Transverse colon (tissue), 4 donors: ENCODE results near the gene RANBP3L. TPM values are rescaled to one million over a fixed set of nuclear protein-coding genes. Genes with fewer than 3 reads are reported as not detected.

Experiments used
- DNase-seq: peaks from one replicate; pipeline ENCODE4 v3.0.0-alpha.2; 2019
- H3K27ac ChIP-seq, 4 donors: fragments of 200-600 bp; sonication (generic); 2 replicates each; pipeline ENCODE4 v1.5.1; 2016 to 2018; ENCODE audit warnings: inconsistent platforms in 4 of 4
- H3K27me3 ChIP-seq: fragments of 200-600 bp; sonication (generic); 2 replicates; pipeline ENCODE4 v1.5.1; 2017; ENCODE audit warnings: inconsistent platforms
- H3K36me3 ChIP-seq, 4 donors: fragments of 200-600 bp; sonication (generic); 2 replicates each; pipeline ENCODE4 v1.5.1; 2017 to 2019; ENCODE audit warnings: inconsistent platforms in 4 of 4
- H3K4me1 ChIP-seq, 4 donors: fragments of 200-600 bp; sonication (generic); 2 replicates each; pipeline ENCODE4 v1.5.1; 2017 to 2020; ENCODE audit warnings: inconsistent platforms in 4 of 4
- H3K4me3 ChIP-seq, 4 donors: fragments of 200-600 bp; sonication (generic); 1 replicate in 1 of 4; 2 replicates in 3 of 4; pipeline versions ENCODE4 v1.5.1 to v1.6.1; 2017 to 2019; ENCODE audit warnings: inconsistent platforms in 4 of 4
- H3K9me3 ChIP-seq, 2 donors: fragments of 200-600 bp; sonication (generic); 2 replicates each; pipeline ENCODE4 v1.5.1; 2017 to 2019; ENCODE audit warnings: inconsistent platforms in 2 of 2
- CTCF ChIP-seq, 5 experiments: fragments of 200-600 bp in 3 of 5; fragments of 450-650 bp in 2 of 5; sonication (generic) in 3 of 5; IDR thresholded peaks; 1 replicate in 2 of 5; 2 replicates in 3 of 5; pipeline ENCODE4 v1.5.1; 2016 to 2017; ENCODE audit warnings: antibody characterized with exemption in 5 of 5, inconsistent platforms in 3 of 5, mild to moderate bottlenecking in 2 of 5, moderate library complexity in 1 of 5
- EP300 ChIP-seq: sonication (generic); formaldehyde crosslinking; IDR thresholded peaks from one replicate; pipeline ENCODE4 v1.6.1; 2017; ENCODE audit warnings: antibody characterized with exemption, low read depth
- POLR2A ChIP-seq: fragments of 450-650 bp; IDR thresholded peaks from one replicate; pipeline ENCODE4 v1.6.1; 2016; ENCODE audit warnings: antibody characterized with exemption, mild to moderate bottlenecking, moderate library complexity
- POLR2AphosphoS5 ChIP-seq, 3 donors: sonication (generic); formaldehyde crosslinking; IDR thresholded peaks; one replicate each; pipeline ENCODE4 v1.6.1; 2016; ENCODE audit warnings: antibody characterized with exemption in 3 of 3
- WGBS, 2 donors: methylation state at CpG; one replicate each; pipeline ENCODE4 v1.1.5; 2018; ENCODE audit warnings: low coverage in 1 of 2; 5-methylcytosine and 5-hydroxymethylcytosine counted together
- in situ Hi-C, 4 donors: fragments of 200-750 bp; cut with MboI; loops; one replicate each; pipeline versions ENCODE4 v1.15.0 to v1.15.1; 2017; ENCODE audit warnings: low sequenced_read_pairs in 3 of 4, low pct_ligation_motif_present in 1 of 4, low pct_unique_long_range_greater_than_20kb in 1 of 4
- intact Hi-C: fragments of 100-400 bp; cut with DNase I; formaldehyde crosslinking; loops from one replicate; pipeline ENCODE4 v1.15.1; 2023; ENCODE audit warnings: low total_unique reads
- total RNA-seq, 4 donors: library from RNA; depleted of rRNA; stranded (reverse); fragments of >200 nt; gene quantifications; one replicate each; pipeline ENCODE4 v1.1.0, GENCODE V29; 2016

The RANBP3L gene
- total RNA-seq, 4 donors from 2014 or later: 0.60 to 1.2 (median 0.96) TPM

DNA sequence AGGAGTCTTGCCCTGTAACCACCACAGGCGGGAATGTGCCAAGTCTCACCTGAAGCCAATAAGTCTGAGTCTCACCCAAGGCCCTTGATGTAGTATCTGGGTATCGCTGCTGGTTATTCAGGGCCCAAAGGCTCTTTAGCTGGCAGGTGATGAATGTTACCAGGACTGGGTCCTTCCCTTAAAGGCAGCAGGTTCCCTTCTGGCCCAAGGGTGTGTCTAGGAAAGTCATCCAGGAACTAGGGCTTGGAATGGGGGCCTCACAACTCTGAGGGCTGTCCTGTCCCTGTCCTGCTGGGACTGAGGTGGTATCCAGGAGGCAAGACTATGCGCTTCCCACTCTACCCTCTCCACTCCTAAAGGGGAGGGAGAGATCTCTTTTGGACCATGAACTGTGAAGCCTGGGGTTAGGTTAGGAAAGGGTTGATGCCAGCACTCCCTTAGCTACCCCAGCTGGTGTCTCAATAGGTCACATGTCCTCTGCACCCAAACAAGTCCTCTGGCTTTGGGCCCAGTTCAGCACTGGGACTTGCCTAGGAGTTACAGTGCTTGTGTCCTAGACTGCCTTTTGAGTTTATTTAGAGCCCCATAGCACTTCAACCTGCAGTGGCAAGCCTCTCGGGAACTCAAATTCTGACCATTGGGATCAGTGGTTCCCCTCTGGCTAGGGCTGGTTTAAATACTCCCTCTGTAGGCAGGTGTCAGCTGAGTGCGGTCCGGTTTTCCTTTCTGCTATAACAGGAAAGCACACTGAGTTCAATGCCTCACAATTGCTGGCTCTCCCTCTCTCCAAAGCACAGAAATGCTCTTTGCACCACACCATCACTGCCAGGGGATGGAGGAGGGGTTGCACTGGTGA is 22.5 kb upstream of the RANBP3L start:
- DNase-seq: no peak
- Histone ChIP-seq H3K36me3 (no peaks in the 10 kb centered on the region), H3K9me3 (no peaks in the 10 kb centered on the region), H3K4me1 (no peaks in the 10 kb centered on the region), H3K27me3 (no peaks in the 10 kb centered on the region), H3K27ac (no peak overlapping the region), H3K4me3 (no peak overlapping the region)
- intact Hi-C loops (no loop called here), in situ Hi-C loops (no loop called here)
- TF ChIP-seq POLR2A: no peak
- TF ChIP-seq POLR2AphosphoS5 (IDR thresholded peaks at IDR 0.05): no peak
- no peak for TF ChIP-seq EP300
- no peak for TF ChIP-seq CTCF (IDR thresholded peaks at IDR 0.05)
- WGBS, 2 donors: 60 to 89% methylated on average over 3 to 6 of the region's 6 CpGs

GRCh38 chr5:36312953-36313672 is 11.4 kb upstream of the RANBP3L start:
- no peaks in the 10 kb centered on the region for H3K36me3 ChIP-seq

GRCh38 chr5:36311956-36312355 is 10.3 kb upstream of the RANBP3L start:
- no peak for TF ChIP-seq POLR2AphosphoS5 (IDR thresholded peaks at IDR 0.05)
- TF ChIP-seq CTCF (IDR thresholded peaks at IDR 0.05): no peak
- no peak for TF ChIP-seq EP300
- no peak for TF ChIP-seq POLR2A
- 50 to 70% methylated on average over 1 of the region's 1 CpG for WGBS, 2 donors
- no peak for DNase-seq
- Histone ChIP-seq H3K4me1 (no peaks in the 10 kb centered on the region), H3K4me3 (no peak overlapping the region), H3K27ac (no peak overlapping the region), H3K36me3 (no peaks in the 10 kb centered on the region), H3K9me3 (no peaks in the 10 kb centered on the region), H3K27me3 (no peaks in the 10 kb centered on the region)
- intact Hi-C loops (no loop called here), in situ Hi-C loops (no loop called here)

More at GRCh38 chr5:36312953-36313672, 11.4 kb upstream of the RANBP3L start:
- WGBS, 2 donors: 71 to 85% methylated on average over 1 of the region's 1 CpG
- no peak for DNase-seq
- Histone ChIP-seq H3K4me3 (no peak overlapping the region), H3K27ac (no peak overlapping the region), H3K9me3 (no peaks in the 10 kb centered on the region), H3K27me3 (no peaks in the 10 kb centered on the region), H3K4me1 (no peaks in the 10 kb centered on the region)
- TF ChIP-seq CTCF (IDR thresholded peaks at IDR 0.05) (no peak), POLR2A (no peak), POLR2AphosphoS5 (IDR thresholded peaks at IDR 0.05) (no peak), EP300 (no peak)
- in situ Hi-C loops: no loop called here
- intact Hi-C loops: no loop called here

GRCh38 chr5:36310138-36310537 is 8.4 kb upstream of the RANBP3L start:
- 64 to 65% methylated on average over 3 of the region's 3 CpGs for WGBS, 2 donors
- Histone ChIP-seq H3K4me3 (no peak overlapping the region), H3K9me3 (no peaks in the 10 kb centered on the region), H3K4me1 (peaks cover 0 to 5% (median 4%) of the 10 kb centered on the region in 4 donors), H3K27me3 (no peaks in the 10 kb centered on the region), H3K27ac (no peak overlapping the region), H3K36me3 (no peaks in the 10 kb centered on the region)
- in situ Hi-C loops: no loop called here
- DNase-seq: no peak
- intact Hi-C loops: no loop called here
- TF ChIP-seq CTCF (IDR thresholded peaks at IDR 0.05) (no peak), POLR2A (no peak), EP300 (no peak), POLR2AphosphoS5 (IDR thresholded peaks at IDR 0.05) (no peak)
